A549 (cell line): ENCODE results near the gene FAM241B. TPM values are rescaled to one million over a fixed set of nuclear protein-coding genes. Genes with fewer than 3 reads are reported as not detected.

ENCODE experiments used
- ATAC-seq, 2 experiments: fragments of 200-7000 bp in 1 of 2; fragments of >200 bp in 1 of 2; cut with Nextera tagmentation in 1 of 2; cut with Tn5 transposase in 1 of 2; 3 replicates each; pipeline versions ENCODE4 v1.8.0 to v1.9.1; 2018 to 2020; ENCODE audit warnings: mild to moderate bottlenecking in 1 of 2, moderate library complexity in 1 of 2
- CTCF ChIA-PET: fragments of 300-600 bp; sonication (Branson Sonifier 250); formaldehyde crosslinking; extraction: SDS; loops from one replicate; lab custom pipeline; 2021; ENCODE audit warnings: antibody characterized with exemption, inconsistent platforms; lab: Yijun Ruan, JAX
- POLR2A ChIA-PET: fragments of 350-600 bp; formaldehyde crosslinking; extraction: SDS; loops from one replicate; lab custom pipeline; 2021; ENCODE audit warnings: antibody characterized with exemption, inconsistent platforms; lab: Yijun Ruan, JAX
- DNase-seq, 2 experiments: peaks; one replicate each; pipeline versions ENCODE4 v3.0.0 to v3.0.0-alpha.2; 2011 to 2016; ENCODE audit warnings: low read depth in 1 of 2, low spot score in 1 of 2
- FAIRE-seq: peaks from 2 replicates; lab custom pipeline; 2011; peaks lifted over from hg19 to GRCh38; lab: Jason Lieb, UNC
- H3K27ac ChIP-seq, 2 experiments: fragments of >200 bp; sonication (Bioruptor Twin); formaldehyde crosslinking; 3 replicates each; pipeline ENCODE4 v1.5.1; 2016 to 2017
- H3K4me1 ChIP-seq: fragments of >200 bp; sonication (Bioruptor Twin); formaldehyde crosslinking; 3 replicates; pipeline ENCODE4 v1.6.1; 2016
- H3K4me2 ChIP-seq: fragments of >200 bp; sonication (Bioruptor Twin); formaldehyde crosslinking; 3 replicates; pipeline ENCODE4 v1.6.1; 2016
- H3K4me3 ChIP-seq: fragments of >200 bp; sonication (Bioruptor Twin); formaldehyde crosslinking; 3 replicates; pipeline ENCODE4 v1.5.1; 2016
- H3K9me3 ChIP-seq: fragments of >200 bp; sonication (Bioruptor Twin); formaldehyde crosslinking; 3 replicates; pipeline ENCODE4 v1.6.1; 2016
- CBX2 ChIP-seq: fragments of 200-600 bp; sonication (generic); IDR thresholded peaks from 2 replicates; pipeline ENCODE4 v1.6.1; 2016; ENCODE audit warnings: low read depth, mild to moderate bottlenecking, borderline replicate concordance
- EHF ChIP-seq: fragments of 250-450 bp; sonication (Bioruptor Pico); IDR thresholded peaks from 2 replicates; pipeline ENCODE4 v1.5.0; 2020; ENCODE audit warnings: mild to moderate bottlenecking
- EP300 ChIP-seq, 2 experiments: fragments of >200 bp; sonication (Bioruptor Twin); formaldehyde crosslinking; IDR thresholded peaks; 2 replicates in 1 of 2; 3 replicates in 1 of 2; pipeline ENCODE4 v1.6.1; 2016 to 2017
- FOXS1 ChIP-seq: fragments of 250-450 bp; sonication (Bioruptor Pico); IDR thresholded peaks from 2 replicates; pipeline ENCODE4 v1.5.0; 2020; ENCODE audit warnings: mild to moderate bottlenecking, moderate library complexity
- HEYL ChIP-seq: fragments of 250-450 bp; sonication (Bioruptor Pico); IDR thresholded peaks from 2 replicates; pipeline ENCODE4 v1.8.0; 2021; ENCODE audit warnings: mild to moderate bottlenecking, moderate library complexity
- HOXB13 ChIP-seq: fragments of 250-450 bp; sonication (Bioruptor Pico); IDR thresholded peaks from 2 replicates; pipeline ENCODE4 v1.5.0; 2020; ENCODE audit warnings: low read depth, mild to moderate bottlenecking, moderate library complexity
- HOXB5 ChIP-seq: fragments of 250-450 bp; sonication (Bioruptor Pico); IDR thresholded peaks from 2 replicates; pipeline ENCODE4 v1.5.0; 2020; ENCODE audit warnings: mild to moderate bottlenecking, moderate library complexity
- MAZ ChIP-seq: fragments of 150-350 bp; IDR thresholded peaks from 2 replicates; pipeline ENCODE4 v1.6.1; 2014; ENCODE audit warnings: antibody characterized with exemption, low read depth, low read length, borderline replicate concordance
- NFE2L2 ChIP-seq: fragments of 150-350 bp; conservative IDR thresholded peaks from 2 replicates; pipeline ENCODE4 v1.6.1; 2014; ENCODE audit warnings: low read length
- NPAS2 ChIP-seq: fragments of 250-450 bp; sonication (Bioruptor Pico); IDR thresholded peaks from 2 replicates; pipeline ENCODE4 v1.8.0; 2022; ENCODE audit warnings: mild to moderate bottlenecking, moderate library complexity, borderline replicate concordance
- RAD21 ChIP-seq, 2 experiments: fragments of >200 bp in 1 of 2; sonication (Bioruptor Twin) in 1 of 2; formaldehyde crosslinking in 1 of 2; IDR thresholded peaks in 1 of 2; conservative IDR thresholded peaks in 1 of 2; 2 replicates in 1 of 2; 3 replicates in 1 of 2; pipeline ENCODE4 v1.6.1; 2012 to 2018; ENCODE audit warnings: inconsistent platforms in 1 of 2
- RFX5 ChIP-seq: fragments of 450-650 bp; IDR thresholded peaks from 2 replicates; pipeline ENCODE4 v1.7.1; 2014; ENCODE audit warnings: antibody characterized with exemption, mild to moderate bottlenecking, moderate library complexity
- RNF2 ChIP-seq: fragments of 200-600 bp; sonication (generic); IDR thresholded peaks from 2 replicates; pipeline ENCODE4 v1.6.1; 2016; ENCODE audit warnings: low read depth, mild to moderate bottlenecking, antibody characterized with exemption, moderate library complexity, borderline replicate concordance
- TP53 ChIP-seq: fragments of 250-450 bp; sonication (Bioruptor Pico); IDR thresholded peaks from 2 replicates; pipeline ENCODE4 v1.5.0; 2021; ENCODE audit warnings: mild to moderate bottlenecking, moderate library complexity
- ZC3H11A ChIP-seq: fragments of 450-650 bp; IDR thresholded peaks from 2 replicates; pipeline ENCODE4 v1.6.1; 2014; ENCODE audit warnings: antibody characterized with exemption, mild to moderate bottlenecking
- ZNF302 ChIP-seq: fragments of 250-450 bp; sonication (Bioruptor Pico); IDR thresholded peaks from 2 replicates; pipeline ENCODE4 v1.9.0; 2021; ENCODE audit warnings: inconsistent platforms, mild to moderate bottlenecking, moderate library complexity
- WGBS: methylation state at CpG from one replicate; pipeline ENCODE4 v1.1.6; 2017; ENCODE audit errors: missing lambda C conversion rate; 5-methylcytosine and 5-hydroxymethylcytosine counted together
- polyA plus RNA-seq, 4 experiments: library from polyadenylated mRNA; depleted of rRNA in 3 of 4; stranded (reverse); fragments of >200 nt; fragmentation: RNase III in 1 of 4; extraction: RNeasy Plus Mini Kit Qiagen cat#74134 plus additional on column Dnase treatment in 1 of 4; gene quantifications; 2 replicates in 3 of 4; 3 replicates in 1 of 4; pipeline ENCODE4 v1.2.3, GENCODE V29; 2011 to 2017
- TF ChIP-seq, protein P1 (sequence below): fragments of 450-650 bp; IDR thresholded peaks from 2 replicates; pipeline ENCODE4 v1.6.1; 2014; ENCODE audit warnings: antibody characterized with exemption
- TF ChIP-seq, protein P2 (sequence below): IDR thresholded peaks from 2 replicates; pipeline ENCODE4 v1.6.1; 2012
- TF ChIP-seq, protein P3 (sequence below): fragments of >200 bp; sonication (Bioruptor Twin); formaldehyde crosslinking; IDR thresholded peaks from 3 replicates; pipeline ENCODE4 v1.5.1; 2016
- TF ChIP-seq, protein P4 (sequence below): fragments of >200 bp; sonication (Bioruptor Twin); formaldehyde crosslinking; IDR thresholded peaks from 2 replicates; pipeline ENCODE4 v1.6.1; 2016

Gene FAM241B
- polyA plus RNA-seq, 2 of the 4 experiments (the other 2 are of a cell fraction), result 22.8 to 23.8 TPM

DNA sequence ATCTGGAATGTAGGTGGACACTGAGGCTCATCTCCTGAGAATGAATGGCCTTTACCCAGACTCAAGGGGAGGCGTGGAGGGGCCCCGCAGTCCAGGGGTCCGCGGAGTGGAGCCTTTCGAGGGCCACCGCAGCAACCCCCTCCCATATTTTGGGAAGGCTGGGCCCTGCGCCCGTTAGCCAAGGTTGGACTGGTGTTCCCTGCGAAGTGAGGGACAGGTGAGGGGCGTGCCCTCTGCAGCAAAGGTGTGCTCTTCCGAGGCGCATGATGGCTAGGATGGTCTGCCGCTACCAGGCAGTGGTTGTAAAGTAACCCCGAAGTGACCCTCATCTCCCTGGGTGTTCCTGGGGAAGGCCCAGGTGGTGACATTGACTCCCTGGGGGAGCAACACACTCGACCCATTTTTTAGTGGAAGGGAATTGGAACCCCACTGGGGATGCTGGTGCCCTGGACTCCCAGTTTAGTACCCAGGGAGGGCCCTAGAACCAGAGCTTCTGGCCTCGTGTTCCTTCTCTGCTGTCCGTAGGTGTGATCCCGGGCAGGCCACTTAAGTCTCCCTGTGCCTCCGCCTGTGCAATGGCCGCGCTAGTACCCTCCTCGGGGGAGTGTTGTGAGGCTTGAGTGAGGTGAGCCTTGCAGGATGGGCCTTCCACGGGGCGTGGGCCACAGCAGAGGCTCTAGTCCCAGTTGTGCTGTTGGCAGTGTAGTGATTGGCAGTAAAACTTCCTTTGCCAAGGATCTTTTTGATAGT lies 779 bp downstream of the FAM241B start (continued):
- TF ChIP-seq ZC3H11A, result no peak
- TF ChIP-seq RAD21 (conservative IDR thresholded peaks at IDR 0.05 in 1 of 2, IDR thresholded peaks at IDR 0.05 in 1 of 2), result no peak
- no peak for TF ChIP-seq NFE2L2
- no peak for TF ChIP-seq MAZ
- no peak for TF ChIP-seq HOXB13 (CRISPR knock-in tag)
- no peak for TF ChIP-seq RNF2
- TF ChIP-seq HOXB5 (CRISPR knock-in tag), result no peak

DNA sequence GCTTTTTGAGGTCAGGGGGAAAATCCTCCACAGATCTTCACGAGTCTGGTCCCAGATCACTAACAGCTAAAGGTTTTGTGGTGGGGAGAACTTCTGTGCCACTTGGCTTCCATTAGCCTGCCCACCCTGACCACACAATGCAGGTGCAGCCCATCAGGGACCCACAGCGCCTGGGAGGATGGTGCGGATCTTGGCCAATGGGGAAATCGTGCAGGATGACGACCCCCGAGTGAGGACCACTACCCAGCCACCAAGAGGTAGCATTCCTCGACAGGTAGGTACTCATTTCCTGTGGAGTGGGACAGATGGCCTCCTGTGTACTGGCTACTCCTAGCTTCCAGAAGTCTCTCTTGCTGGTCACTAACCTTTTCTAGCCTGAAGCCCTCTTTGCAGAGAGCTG lies 1.5 kb downstream of the FAM241B start:
- H3K4me1 ChIP-seq, result peaks cover 7% of the 10 kb centered on the region
- no peak for ATAC-seq
- ChIA-PET POLR2A (no interaction called here), CTCF (interaction anchor here (0.6 to 4.1 kb wide), 16 partner anchors 9 to 283 kb away, joined by 3 to 34 read pairs (median 4); partner anchors contain the start of gene TACR2)
- TF ChIP-seq CBX2 (no peak), NPAS2 (CRISPR knock-in tag) (no peak), EP300 (IDR thresholded peaks at IDR 0.05) (no peak), ZNF302 (CRISPR knock-in tag) (no peak), HOXB13 (CRISPR knock-in tag) (no peak), HEYL (CRISPR knock-in tag) (no peak), TP53 (CRISPR knock-in tag) (no peak), EHF (CRISPR knock-in tag) (no peak), RFX5 (no peak), RNF2 (no peak), FOXS1 (CRISPR knock-in tag) (no peak)
- TF ChIP-seq, protein P1, sequence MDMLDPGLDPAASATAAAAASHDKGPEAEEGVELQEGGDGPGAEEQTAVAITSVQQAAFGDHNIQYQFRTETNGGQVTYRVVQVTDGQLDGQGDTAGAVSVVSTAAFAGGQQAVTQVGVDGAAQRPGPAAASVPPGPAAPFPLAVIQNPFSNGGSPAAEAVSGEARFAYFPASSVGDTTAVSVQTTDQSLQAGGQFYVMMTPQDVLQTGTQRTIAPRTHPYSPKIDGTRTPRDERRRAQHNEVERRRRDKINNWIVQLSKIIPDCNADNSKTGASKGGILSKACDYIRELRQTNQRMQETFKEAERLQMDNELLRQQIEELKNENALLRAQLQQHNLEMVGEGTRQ, result no peak
- TF ChIP-seq, protein P2, sequence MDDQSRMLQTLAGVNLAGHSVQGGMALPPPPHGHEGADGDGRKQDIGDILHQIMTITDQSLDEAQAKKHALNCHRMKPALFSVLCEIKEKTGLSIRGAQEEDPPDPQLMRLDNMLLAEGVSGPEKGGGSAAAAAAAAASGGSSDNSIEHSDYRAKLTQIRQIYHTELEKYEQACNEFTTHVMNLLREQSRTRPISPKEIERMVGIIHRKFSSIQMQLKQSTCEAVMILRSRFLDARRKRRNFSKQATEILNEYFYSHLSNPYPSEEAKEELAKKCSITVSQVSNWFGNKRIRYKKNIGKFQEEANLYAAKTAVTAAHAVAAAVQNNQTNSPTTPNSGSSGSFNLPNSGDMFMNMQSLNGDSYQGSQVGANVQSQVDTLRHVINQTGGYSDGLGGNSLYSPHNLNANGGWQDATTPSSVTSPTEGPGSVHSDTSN, result no peak
- TF ChIP-seq, protein P3, sequence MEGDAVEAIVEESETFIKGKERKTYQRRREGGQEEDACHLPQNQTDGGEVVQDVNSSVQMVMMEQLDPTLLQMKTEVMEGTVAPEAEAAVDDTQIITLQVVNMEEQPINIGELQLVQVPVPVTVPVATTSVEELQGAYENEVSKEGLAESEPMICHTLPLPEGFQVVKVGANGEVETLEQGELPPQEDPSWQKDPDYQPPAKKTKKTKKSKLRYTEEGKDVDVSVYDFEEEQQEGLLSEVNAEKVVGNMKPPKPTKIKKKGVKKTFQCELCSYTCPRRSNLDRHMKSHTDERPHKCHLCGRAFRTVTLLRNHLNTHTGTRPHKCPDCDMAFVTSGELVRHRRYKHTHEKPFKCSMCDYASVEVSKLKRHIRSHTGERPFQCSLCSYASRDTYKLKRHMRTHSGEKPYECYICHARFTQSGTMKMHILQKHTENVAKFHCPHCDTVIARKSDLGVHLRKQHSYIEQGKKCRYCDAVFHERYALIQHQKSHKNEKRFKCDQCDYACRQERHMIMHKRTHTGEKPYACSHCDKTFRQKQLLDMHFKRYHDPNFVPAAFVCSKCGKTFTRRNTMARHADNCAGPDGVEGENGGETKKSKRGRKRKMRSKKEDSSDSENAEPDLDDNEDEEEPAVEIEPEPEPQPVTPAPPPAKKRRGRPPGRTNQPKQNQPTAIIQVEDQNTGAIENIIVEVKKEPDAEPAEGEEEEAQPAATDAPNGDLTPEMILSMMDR, result no peak
- TF ChIP-seq, protein P4, sequence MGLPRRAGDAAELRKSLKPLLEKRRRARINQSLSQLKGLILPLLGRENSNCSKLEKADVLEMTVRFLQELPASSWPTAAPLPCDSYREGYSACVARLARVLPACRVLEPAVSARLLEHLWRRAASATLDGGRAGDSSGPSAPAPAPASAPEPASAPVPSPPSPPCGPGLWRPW, result no peak
- FAIRE-seq, result no peak
- no peak for DNase-seq
- WGBS, result 96% methylated on average over 7 of the region's 7 CpGs
- H3K27ac ChIP-seq, result no peak overlapping the region
- peak overlapping the region; percentile 76; the same call in 2 of the 3 replicates for H3K4me2 ChIP-seq
- no peaks in the 10 kb centered on the region for H3K9me3 ChIP-seq
- H3K4me3 ChIP-seq, result 0 out of 3 replicates have a peak overlapping the region, but pooled peaks have one; percentile 77
